ENCODE results near the gene TLE6.

The TLE6 gene

DNA sequence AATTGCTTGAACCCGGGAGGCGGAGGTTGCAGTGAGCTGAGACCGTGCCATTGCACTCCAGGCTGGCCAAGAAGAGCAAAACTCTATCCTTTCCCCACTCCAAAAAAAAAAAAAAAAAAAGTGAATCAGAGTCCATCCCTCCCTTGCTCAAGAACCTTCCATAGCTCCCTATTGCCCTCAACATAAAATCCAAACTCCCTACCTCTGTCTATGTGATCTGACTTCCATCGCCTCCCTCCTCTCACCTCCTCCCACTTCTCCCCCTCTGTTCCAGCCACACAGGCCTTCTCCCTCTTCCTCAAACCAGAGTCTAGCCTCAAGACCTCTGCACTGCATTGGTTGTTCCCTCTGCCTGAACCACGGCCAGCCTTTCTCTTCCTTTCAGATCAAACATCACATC, 61.8 kb downstream of the TLE6 start:
- ATAC-seq (ENCODE audit: insufficient read depth, low read depth) = no peak
- no peak for TF ChIP-seq EZH2 (IDR thresholded peaks at IDR 0.05; ENCODE audit: borderline replicate concordance, low read depth, low read length, severe bottlenecking)
- TF ChIP-seq, protein P1, sequence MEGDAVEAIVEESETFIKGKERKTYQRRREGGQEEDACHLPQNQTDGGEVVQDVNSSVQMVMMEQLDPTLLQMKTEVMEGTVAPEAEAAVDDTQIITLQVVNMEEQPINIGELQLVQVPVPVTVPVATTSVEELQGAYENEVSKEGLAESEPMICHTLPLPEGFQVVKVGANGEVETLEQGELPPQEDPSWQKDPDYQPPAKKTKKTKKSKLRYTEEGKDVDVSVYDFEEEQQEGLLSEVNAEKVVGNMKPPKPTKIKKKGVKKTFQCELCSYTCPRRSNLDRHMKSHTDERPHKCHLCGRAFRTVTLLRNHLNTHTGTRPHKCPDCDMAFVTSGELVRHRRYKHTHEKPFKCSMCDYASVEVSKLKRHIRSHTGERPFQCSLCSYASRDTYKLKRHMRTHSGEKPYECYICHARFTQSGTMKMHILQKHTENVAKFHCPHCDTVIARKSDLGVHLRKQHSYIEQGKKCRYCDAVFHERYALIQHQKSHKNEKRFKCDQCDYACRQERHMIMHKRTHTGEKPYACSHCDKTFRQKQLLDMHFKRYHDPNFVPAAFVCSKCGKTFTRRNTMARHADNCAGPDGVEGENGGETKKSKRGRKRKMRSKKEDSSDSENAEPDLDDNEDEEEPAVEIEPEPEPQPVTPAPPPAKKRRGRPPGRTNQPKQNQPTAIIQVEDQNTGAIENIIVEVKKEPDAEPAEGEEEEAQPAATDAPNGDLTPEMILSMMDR (IDR thresholded peaks at IDR 0.05; ENCODE audit: borderline replicate concordance, extremely low read depth, low read length, poor library complexity, severe bottlenecking) = no peak

DNA sequence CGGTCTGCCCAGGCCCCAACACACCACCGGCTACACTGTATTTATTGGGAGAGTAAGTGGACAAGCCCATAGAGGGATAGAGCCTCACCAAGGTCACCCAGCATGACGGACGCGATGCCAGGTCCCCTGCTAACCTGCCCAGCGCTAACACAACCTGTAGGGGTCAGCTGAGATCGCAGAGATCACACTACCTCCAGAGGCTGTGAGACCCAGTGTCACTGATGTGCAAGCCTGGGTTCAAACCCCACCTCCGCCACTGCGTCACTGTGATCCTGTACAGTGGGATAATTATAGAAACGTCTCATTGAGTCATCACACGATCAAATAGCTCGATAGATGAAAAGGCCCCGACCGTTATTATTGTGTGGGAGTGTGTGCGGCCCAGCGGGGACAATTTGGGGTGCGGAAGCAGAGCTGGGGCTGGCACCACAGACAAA, 62.3 kb downstream of the TLE6 start:
- Histone ChIP-seq H3K4me3 (ENCODE audit: low read depth in 1 of 2, low read length in 2 of 2) (no peak overlapping the region), H2AFZ (ENCODE audit: low read depth, low read length) (no peak overlapping the region), H3K9me3 (ENCODE audit: insufficient read depth, low read length, severe bottlenecking) (no peaks in the 10 kb centered on the region), H3K36me3 (ENCODE audit: insufficient read depth, low read length) (no peaks in the 10 kb centered on the region), H3K27ac (ENCODE audit: low read length) (no peak overlapping the region), H3K27me3 (ENCODE audit: insufficient read depth, low read length, poor library complexity) (no peaks in the 10 kb centered on the region), H4K20me1 (ENCODE audit: insufficient read depth, low read length) (no peaks in the 10 kb centered on the region), H3K79me2 (ENCODE audit: insufficient read depth, low read length) (no peaks in the 10 kb centered on the region), H3K9ac (ENCODE audit: low read depth, low read length) (no peak overlapping the region), H3K4me2 (ENCODE audit: insufficient read depth, low read length) (no peak overlapping the region), H3K4me1 (ENCODE audit: insufficient read depth, low read length) (peaks cover 43% of the 10 kb centered on the region)
- ATAC-seq (ENCODE audit: insufficient read depth, low read depth) = no peak
- DNase-seq = no peak
- TF ChIP-seq EZH2 (IDR thresholded peaks at IDR 0.05; ENCODE audit: borderline replicate concordance, low read depth, low read length, severe bottlenecking) = no peak
- TF ChIP-seq, protein P1 (IDR thresholded peaks at IDR 0.05; ENCODE audit: borderline replicate concordance, extremely low read depth, low read length, poor library complexity, severe bottlenecking) = no peak

More for the DNA sequence above, 61.8 kb downstream of the TLE6 start:
- Histone ChIP-seq H3K27me3 (ENCODE audit: insufficient read depth, low read length, poor library complexity) (no peaks in the 10 kb centered on the region), H3K27ac (ENCODE audit: low read length) (no peak overlapping the region), H3K4me2 (ENCODE audit: insufficient read depth, low read length) (no peak overlapping the region), H2AFZ (ENCODE audit: low read depth, low read length) (no peak overlapping the region), H3K79me2 (ENCODE audit: insufficient read depth, low read length) (no peaks in the 10 kb centered on the region), H3K9me3 (ENCODE audit: insufficient read depth, low read length, severe bottlenecking) (no peaks in the 10 kb centered on the region), H4K20me1 (ENCODE audit: insufficient read depth, low read length) (no peaks in the 10 kb centered on the region), H3K4me3 (ENCODE audit: low read depth in 1 of 2, low read length in 2 of 2) (no peak overlapping the region), H3K9ac (ENCODE audit: low read depth, low read length) (no peak overlapping the region), H3K36me3 (ENCODE audit: insufficient read depth, low read length) (no peaks in the 10 kb centered on the region), H3K4me1 (ENCODE audit: insufficient read depth, low read length) (peaks cover 48% of the 10 kb centered on the region)
- DNase-seq = no peak

DNA sequence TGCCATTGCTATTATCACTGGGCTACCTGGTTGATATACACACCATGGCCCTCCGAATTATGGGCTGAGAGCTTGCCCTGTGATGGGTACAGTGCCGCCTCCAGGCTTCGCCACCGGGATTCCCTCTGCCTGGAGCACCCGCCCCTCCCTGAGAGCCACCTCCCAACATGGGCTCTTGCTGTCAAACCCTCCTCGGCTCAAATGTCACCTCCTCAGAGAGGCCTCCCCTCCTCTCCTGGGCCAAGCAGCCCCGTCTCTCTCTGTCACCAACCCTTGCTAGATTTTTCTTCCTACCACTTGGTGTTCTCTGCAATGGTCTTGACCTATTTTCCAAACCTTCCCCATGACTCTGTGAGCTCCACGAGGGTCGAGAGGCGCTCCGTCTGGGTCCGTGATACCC, 64.0 kb downstream of the TLE6 start:
- TF ChIP-seq EZH2 (IDR thresholded peaks at IDR 0.05; ENCODE audit: borderline replicate concordance, low read depth, low read length, severe bottlenecking) = no peak
- TF ChIP-seq, protein P1 (IDR thresholded peaks at IDR 0.05; ENCODE audit: borderline replicate concordance, extremely low read depth, low read length, poor library complexity, severe bottlenecking) = no peak
- peaks cover 38% of the 10 kb centered on the region for H3K4me1 ChIP-seq (ENCODE audit: insufficient read depth, low read length)
- H3K4me2 ChIP-seq (ENCODE audit: insufficient read depth, low read length) = peak overlapping the region; percentile 56
- no peaks in the 10 kb centered on the region for H3K36me3 ChIP-seq (ENCODE audit: insufficient read depth, low read length)
- H4K20me1 ChIP-seq (ENCODE audit: insufficient read depth, low read length) = no peaks in the 10 kb centered on the region
- H3K27ac ChIP-seq (ENCODE audit: low read length) = peak overlapping the region; percentile 54
- H3K4me3 ChIP-seq (ENCODE audit: low read depth in 1 of 2, low read length in 2 of 2) = peak overlapping the region in 1 of 2 experiments; percentile 28; a peak in 1 of 4 replicates
- H3K79me2 ChIP-seq (ENCODE audit: insufficient read depth, low read length) = no peaks in the 10 kb centered on the region
- DNase-seq = no peak
- H3K9me3 ChIP-seq (ENCODE audit: insufficient read depth, low read length, severe bottlenecking) = no peaks in the 10 kb centered on the region
- H3K27me3 ChIP-seq (ENCODE audit: insufficient read depth, low read length, poor library complexity) = no peaks in the 10 kb centered on the region
- peak overlapping the region; percentile 57 for H2AFZ ChIP-seq (ENCODE audit: low read depth, low read length)
- peak; percentile 19; the same call in 1 of the 3 replicates for ATAC-seq (ENCODE audit: insufficient read depth, low read depth)
- peak overlapping the region; percentile 46 for H3K9ac ChIP-seq (ENCODE audit: low read depth, low read length)
